Fibroblast of skin of abdomen (primary cell): ENCODE data around the gene ZNF486. TPM values are rescaled to one million over a fixed set of nuclear protein-coding genes. Genes with fewer than 3 reads are reported as not detected.
"Not testable (repeated sequence)": the region's sequence is repeated elsewhere in the genome, so short reads cannot be mapped to it uniquely, and the experiment has no call there.

Experiments
- DNase-seq: peaks from one replicate; pipeline ENCODE4 v3.0.0-alpha.2; 2013
- polyA plus RNA-seq, 2 experiments: library from polyadenylated mRNA; unstranded; fragments of 120-200 nt; gene quantifications; one replicate each; pipeline ENCODE4 v1.2.1, GENCODE V29; 2013; ENCODE audit not compliant: insufficient read length in 2 of 2

The ZNF486 gene
- 3.5 TPM for polyA plus RNA-seq (2013, experiment 1 of 2; ENCODE audit: insufficient read length)
- 3.4 TPM for polyA plus RNA-seq (2013, experiment 2 of 2; ENCODE audit: insufficient read length)

DNA sequence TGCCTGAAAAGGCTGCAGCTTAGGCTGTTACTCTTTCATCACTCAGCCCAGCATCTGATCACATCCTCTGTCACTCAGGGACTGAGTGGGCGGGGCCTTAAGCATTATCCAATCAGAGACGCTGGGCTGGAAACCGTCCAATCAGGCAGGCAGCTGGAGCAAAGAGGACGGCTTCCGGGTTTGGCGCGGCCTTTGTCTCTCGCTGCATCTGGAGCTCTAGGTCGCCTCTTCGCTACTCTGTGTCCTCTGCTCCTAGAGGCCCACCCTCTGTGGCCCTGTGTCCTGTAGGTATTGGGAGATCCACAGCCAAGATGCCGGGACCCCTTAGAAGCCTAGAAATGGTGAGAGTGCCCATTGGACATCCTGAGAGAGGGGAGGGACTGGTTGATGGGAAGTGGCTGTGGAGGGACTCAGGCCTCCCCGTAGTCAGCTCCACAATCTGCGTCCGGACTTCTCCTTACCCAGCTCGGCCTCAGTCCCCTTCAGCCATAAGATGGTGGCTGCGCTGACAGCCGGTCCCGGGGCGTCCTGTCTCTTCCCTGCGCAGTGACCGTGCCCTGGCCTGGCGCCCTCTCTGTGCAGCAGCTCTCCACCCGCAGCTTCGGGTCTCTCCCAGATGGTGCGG is at the start of gene ZNF486:
ZNF486 (plus strand) TSS at position 195 of the 625 bp plus-strand sequence; CDS start at position 312, 117 bp downstream.
- peak; percentile 97 for DNase-seq

DNA sequence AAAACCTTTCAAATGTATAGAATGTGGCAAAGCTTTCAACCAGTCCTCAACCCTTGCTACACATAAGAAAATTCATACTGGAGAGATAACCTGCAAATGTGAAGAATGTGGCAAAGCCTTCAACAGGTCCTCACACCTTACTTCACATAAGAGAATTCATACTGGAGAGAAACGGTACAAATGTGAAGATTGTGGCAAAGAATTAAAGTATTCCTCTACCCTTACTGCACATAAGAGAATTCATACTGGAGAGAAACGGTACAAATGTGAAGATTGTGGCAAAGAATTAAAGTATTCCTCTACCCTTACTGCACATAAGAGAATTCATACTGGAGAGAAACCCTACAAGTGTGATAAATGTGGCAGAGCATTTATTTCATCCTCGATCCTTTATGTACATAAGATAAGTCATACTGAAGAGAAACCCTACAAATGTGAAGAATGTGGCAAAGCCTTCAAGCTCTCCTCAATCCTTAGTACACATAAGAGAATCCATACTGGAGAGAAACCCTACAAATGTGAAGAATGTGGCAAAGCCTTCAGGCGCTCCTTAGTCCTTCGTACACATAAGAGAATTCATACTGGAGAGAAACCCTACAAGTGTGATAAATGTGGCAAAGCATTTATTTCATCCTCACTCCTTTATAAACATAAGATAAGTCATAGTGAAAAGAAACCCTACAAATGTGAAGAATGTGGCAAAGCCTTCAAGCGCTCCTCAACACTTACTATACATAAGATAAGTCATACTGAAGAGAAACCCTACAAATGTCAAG is 48.8 kb upstream of the ZNF486 start:
- DNase-seq, result not testable (repeated sequence)

DNA sequence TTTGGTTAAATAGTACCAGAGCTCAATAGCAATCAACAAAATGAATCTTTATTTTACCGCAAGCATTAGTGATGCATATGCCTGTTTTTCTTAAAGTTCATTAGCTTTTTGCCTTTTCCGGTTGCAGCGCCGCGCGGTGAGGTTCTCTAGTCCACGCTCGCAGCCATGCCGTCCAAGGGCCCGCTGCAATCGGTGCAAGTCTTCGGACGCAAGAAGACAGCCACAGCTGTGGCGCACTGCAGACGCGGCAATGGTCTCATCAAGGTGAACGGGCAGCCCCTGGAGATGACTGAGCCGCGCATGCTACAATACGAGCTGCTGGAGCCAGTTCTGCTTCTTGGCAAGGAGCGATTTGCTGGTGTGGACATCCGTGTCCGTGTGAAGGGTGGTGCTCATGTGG is 42.1 kb upstream of the ZNF486 start:
- DNase-seq, result no peak

DNA sequence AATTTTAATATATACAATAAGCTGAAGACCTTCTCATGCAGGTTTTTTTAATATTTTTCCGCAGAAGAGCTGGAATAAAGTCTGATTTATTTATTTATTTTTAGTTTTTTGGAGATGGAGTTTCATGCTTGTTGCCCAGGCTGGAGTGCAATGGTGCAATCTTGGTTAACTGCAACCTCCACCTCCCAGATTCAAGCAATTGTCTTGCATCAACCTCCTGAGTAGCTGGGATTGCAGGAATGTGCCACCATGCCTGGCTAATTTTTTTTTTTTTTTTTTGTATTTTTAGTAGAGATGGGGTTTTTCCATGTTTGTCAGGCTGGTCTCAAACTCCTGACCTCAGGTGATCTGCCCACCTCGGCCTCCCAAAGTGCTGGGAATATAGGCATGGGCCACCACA is 34.1 kb upstream of the ZNF486 start:
- DNase-seq, result not testable (repeated sequence)

DNA sequence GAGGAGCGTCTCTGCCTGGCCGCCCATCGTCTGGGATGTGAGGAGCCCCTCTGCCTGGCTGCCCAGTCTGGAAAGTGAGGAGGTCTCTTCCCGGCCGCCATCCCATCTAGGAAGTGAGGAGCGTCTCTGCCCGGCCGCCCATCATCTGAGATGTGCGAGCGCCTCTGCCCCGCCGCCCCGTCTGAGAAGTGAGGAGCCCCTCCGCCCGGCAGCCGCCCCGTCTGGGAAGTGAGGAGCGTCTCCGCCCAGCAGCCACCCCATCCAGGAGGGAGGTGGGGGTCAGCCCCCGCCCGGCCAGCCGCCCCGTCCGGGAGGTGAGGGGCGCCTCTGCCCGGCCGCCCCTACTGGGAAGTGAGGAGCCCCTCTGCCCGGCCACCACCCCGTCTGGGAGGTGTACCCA is 29.3 kb upstream of the ZNF486 start:
- DNase-seq, result not testable (repeated sequence)

DNA sequence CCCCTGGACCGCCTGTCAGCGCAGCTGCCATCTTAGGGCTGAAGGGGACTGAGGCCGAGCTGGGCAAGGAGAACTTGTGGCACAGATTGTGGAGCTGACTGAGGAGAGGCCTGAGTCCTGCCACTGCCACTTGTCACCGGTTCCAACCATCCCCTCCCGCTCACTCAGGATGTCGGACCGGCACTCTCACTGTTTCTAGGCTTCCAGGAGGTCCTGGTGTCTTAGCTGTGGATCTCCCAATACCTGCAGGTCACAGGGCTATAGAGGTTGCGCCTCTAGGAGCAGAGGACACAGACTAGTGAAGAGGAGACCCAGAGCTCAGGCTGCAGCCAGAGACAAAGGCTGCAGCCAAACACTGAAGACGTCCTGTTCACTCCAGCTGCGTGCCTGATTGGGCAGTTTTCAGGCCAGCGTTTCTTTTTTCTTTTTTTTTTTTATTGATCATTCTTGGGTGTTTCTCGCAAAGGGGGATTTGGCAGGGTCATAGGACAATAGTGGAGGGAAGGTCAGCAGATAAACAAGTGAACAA is 15.3 kb upstream of the ZNF486 start:
- DNase-seq, result no peak

DNA sequence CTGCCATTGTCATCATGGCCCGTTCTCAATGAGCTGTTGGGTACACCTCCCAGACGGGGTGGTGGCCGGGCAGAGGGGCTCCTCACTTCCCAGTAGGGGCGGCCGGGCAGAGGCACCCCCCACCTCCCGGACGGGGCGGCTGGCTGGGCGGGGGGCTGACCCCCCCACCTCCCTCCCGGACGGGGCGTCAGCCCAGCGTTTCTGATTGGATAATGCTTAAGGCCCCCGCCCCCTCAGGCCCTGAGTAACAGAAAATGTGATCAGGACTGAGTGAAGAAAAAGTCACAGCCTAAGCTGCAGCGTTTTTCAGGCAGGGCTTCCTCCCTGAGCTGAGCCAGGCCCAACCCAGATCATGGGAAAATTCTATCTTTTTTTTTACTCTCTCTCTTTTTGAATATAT is 14.5 kb upstream of the ZNF486 start:
- DNase-seq, result not testable (repeated sequence)

DNA sequence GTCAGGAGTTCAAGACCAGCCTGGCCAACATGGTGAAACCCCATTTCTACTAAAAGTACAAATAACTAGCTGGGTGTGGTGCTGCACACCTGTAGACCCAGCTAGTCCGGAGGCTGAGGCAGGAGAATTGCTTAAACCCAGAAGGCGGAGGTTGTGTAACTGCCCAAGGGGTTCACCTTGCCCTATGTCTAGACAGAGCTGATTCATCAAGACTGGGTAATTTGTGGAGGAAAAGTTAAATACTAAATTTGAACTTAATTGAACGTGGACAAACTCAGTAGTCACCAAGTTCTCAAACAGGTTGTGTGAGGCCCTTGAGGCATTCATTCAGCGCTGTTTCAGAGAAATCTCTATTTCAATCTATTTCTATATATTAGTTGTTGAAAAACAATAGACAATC is 13.7 kb upstream of the ZNF486 start:
- DNase-seq, result no peak

DNA sequence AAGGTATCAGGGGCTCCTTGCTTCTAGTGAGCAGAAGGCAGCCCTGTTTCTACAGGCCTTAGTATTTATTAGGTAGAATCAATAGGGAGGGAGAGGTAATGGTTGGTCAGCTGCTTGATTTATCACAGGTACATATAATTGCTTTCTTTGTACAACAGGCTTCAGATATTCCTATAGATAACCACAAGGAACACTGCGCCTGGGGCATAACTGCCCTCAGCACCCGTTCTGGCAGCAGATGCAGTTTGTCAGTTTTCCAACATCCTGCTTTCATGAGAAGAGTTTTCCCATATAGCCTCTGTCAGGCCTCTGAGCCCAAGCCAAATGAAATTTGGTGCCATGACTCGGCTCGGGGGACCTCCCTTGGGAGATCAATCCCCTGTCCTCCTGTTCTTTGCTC is 12.4 kb upstream of the ZNF486 start:
- no peak for DNase-seq

DNA sequence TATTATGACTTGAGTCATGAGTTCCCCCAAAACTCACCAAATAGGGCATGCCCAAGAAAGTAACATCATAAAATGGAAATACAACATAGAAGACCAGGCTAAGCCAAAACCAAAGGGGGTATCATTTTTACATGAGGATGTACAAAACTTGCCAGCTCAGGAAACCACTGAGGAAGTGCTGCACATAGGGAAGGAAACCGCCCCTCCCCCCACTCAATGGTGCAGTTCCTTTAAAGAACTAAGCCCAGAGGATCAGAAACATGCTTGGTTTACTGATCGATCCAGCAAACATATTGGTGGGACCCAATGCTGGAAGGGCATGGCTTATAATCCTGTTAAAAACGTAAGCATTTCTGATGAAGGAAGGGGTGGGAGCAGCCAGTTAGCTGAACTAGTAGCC is 4.2 kb upstream of the ZNF486 start:
- no peak for DNase-seq

DNA sequence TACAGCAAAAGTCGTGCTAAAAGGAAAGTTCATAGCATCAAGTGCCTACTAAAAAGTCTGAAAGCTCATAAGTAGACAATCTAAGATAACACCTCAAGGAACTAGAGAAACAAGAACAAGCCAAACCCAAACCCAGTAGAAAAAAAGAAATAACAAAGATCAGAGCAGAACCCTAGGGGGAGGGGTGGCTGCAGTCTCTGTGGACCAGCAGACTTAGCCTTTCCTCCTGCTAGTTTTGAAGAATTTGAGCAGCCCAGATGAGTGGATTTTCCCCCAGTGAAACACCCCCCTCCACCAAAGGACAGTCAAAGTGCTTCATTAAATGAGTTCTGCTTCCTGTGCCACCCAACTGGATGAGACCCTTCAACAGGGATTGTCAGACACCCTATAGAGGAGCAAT is 2.6 kb upstream of the ZNF486 start:
- no peak for DNase-seq

DNA sequence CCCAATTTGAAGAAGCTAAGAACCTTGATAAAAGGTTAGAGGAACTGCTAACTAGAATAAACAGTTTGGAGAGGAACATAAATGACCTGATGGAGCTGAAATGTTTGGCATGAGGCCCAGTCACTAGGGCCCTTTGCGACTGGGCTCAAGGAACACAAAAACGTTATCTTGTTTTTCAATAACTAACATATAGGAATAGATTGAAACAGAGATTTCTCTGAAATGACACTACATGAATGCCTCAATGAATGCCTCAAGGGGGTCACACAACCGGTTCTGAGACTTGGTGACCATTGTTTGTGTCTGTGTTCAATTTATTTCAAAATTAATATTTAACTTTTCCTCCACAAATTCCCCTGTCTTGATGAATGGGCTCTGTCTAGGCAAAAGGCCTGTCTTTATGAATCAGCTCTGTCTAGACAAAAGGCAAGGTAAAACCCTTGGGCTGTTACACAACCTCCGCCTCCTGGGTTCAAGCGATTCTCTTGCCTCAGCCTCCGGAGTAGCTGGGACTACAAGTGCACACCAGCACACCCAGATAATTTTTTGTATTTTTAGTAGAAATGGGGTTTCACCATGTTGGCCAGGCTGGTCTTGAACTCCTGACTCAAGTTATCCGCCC is 932 bp upstream of the ZNF486 start:
- DNase-seq, result no peak

DNA sequence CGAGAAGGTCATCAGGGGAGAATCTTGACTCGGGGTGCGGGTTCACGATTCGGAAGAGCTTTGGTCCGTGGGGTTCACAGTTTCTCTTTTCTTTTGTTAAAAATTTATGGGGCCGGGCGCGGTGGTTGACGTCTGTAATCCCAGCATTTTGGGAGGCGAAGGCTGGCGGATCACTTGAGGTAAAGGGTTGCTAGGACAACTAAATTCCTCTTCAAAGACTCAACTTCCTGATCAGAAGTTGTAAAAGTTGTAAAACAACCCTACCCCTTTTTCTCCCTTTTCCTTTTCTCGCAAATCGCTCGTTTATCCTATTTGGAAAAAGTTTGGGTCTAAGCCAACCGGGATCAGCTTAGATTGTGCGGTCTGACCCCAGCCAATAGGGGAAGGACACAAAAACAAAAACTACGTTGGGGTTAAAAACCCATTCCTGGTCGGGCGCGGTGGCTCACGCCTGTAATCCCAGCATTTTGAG is 673 bp downstream of the ZNF486 start:
- peak; percentile 49 for DNase-seq

DNA sequence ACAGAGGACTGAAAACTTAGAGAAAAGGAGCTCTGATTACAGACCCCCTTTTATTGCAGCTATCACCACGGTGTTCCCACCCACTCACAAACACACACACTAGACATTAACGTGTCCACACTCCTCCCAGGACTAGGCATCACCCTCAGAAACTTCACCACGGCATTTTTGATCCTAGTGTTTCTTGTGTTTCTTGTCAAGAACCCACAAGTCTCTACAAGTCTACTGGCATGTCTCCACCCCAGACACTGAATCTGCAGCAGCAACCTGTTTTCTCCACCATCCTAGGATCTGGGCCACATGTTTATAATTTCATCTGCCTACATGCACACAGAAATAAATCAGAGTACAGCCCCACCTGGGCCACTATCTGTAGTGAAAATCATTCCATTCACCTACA is 4.3 kb downstream of the ZNF486 start:
- no peak for DNase-seq

DNA sequence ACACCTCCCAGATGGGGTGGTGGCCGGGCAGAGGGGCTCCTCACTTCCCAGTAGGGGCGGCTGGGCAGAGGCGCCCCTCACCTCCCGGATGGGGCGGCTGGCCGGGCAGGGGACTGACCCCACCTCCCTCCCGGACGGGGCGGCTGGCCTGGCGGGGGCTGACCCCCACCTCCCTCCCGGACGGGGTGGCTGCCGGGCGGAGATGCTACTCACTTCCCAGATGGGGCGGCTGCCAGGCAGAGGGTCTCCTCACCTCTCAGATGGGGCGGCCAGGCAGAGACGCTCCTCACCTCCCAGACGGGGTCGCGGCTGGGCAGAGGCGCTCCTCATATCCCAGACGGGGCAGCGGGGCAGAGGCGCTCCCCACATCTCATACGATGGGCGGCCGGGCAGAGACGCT is 8.8 kb downstream of the ZNF486 start:
- DNase-seq, result not testable (repeated sequence)

DNA sequence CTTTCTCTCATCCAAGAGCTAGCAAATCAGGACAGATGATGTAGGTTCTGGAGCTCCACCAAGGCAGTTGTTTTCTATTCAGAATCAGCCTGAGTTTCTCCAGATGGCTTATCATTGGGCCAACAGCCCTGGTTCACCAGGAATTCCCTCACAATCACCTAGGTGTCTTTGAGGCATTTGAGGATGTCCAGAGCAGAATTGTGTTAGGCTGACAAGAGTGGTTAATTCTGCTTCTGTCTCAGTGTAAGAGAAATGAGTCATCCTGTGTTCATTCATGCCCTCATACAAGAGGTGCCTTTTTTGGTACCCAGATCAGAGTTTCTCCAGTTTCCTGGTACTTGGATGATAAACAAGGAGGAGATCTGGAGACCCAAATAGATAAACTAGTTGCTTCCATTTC is 12.9 kb downstream of the ZNF486 start:
- DNase-seq, result not testable (repeated sequence)

DNA sequence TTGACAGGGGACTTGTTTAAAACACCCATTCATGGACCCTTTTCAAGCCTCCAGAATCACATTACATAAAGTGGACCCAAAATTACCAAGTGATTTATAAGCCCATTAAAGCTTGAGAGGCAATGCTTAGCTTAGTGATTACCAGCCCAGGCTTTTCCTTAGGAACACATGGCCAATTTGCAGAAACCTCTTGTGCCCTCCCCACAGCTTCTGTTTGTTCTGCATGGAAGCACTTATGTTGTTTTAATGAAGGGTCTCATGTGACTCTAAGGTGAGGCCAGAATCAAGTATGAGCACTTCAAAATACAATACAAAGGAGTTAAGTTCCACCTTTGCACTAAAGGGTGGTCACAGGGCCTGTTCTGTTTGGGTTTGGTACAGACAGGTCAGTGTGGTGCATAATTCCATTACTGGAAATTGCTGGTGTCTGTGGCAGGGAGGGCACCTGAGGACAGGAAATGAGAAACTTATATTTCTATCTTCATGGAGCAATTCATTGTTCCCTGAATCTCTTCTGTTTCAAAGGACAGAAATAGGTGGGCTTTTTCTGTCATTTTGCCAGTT is 15.3 kb downstream of the ZNF486 start:
- no peak for DNase-seq

DNA sequence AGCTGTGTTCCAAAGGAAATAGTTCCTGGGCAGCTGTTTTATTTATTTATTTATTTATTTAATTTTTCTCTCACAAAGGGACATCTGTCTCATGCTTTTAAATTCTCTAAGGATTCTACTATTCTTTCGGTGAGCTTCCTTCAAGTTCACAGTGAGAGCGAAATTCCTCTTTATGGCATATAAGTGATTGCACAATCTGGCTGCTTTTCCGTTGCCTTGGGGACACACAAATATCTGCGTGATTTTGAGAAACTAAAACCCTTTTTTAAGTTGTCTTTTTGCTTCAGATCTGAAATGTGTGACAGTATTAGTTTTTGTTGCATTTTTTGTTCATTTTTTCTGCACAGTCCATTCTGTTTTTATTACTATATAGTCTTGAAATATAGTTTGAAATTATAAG is 19.2 kb downstream of the ZNF486 start:
- no peak for DNase-seq

DNA sequence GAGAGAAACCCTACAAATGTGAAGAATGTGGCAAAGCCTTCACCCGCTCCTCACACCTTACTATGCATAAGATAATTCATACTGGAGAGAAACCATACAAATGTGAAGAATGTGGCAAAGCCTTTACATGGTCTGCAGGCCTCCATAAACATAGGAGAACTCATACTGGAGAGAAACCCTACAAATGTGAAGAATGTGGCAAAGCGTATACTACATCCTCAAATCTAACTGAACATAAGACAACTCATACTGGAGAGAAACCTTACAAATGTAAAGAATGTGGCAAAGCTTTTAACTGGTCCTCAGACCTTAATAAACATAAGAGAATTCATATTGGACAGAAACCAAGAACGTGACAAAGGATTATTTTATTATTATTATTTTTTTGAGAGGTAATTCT is 30.7 kb downstream of the ZNF486 start:
- DNase-seq, result no peak

DNA sequence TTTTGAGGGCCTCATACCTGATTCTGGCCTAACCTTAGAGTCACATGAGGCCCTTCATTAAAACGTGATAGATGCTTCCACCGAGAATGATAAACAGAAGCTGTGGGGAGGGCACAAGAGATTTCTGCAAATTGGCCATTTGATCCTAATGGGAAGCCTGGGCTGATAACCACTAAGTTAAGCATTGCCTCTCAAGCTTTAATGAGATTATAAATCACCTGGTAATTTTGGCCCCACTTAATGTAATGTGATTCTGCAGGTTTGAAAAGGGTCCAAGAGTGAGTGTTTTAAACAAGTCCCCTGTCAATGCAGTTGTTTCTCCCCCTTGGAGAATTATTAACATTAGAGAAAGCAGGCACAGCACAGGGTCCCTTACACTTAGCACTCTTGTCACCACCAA is 42.0 kb downstream of the ZNF486 start:
- no peak for DNase-seq

DNA sequence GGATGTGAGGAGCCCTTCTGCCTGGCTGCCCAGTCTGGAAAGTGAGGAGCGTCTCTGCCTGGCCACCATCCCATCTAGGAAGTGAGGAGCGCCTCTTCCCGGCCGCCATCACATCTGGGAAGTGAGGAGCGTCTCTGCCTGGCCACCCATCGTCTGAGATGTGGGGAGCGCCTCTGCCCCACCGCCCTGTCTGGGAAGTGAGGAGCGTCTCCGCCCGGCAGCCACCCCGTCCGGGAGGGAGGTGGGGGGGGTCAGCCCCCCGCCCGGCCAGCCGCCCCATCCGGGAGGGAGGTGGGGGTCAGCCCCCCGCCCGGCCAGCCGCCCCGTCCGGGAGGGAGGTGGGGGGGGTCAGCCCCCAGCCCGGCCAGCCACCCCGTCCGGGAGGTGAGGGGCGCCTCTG is 47.4 kb downstream of the ZNF486 start:
- DNase-seq, result not testable (repeated sequence)

DNA sequence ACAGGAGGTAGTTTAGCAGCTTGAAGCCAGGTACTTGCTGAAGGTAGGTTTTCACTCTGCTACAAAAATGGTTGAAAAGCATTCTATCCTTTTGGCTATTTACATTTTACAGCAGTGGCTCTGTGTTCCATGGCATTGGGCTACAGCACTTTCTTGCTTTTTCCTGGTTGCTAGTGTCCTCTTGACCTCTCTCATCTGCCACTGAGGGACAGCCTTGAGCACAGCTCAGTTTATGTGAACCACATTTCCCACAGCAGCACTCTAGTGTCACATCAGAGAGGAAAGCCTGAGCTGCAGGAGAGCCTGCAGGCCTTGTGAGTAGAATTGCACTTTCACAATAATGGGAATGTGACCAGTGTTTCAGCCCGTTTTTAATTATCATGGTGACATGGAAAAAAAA is 54.6 kb downstream of the ZNF486 start:
- DNase-seq, result not testable (repeated sequence)

DNA sequence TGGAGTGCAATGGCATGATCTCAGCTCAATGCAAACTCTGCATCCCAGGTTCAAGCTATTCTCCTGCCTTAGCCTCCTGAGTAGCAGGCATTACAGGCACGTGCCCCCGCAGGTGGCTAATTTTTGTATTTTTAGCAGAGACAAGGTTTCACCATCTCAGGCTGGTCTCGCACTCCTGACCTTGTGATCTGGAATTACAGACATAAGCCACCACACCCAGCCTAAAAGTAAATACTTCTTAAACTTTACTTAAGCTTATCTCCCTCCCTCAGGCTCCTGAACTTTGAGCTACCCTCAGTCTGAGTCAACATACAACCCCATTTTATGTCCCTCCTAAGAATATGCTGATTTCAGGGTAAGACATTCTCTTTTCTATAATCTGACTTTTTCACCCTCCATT is 66.1 kb downstream of the ZNF486 start:
- no peak for DNase-seq
